Measurements from ENCODE around the gene NRROS. TPM values are rescaled to one million over a fixed set of nuclear protein-coding genes. Genes with fewer than 3 reads are reported as not detected.
"Not testable (repeated sequence)": the region's sequence is repeated elsewhere in the genome, so short reads cannot be mapped to it uniquely, and the experiment has no call there.

Gene NRROS
- total RNA-seq, 1 donor = 0.72 TPM

- no peaks in the 10 kb centered on the region for H3K9me3 ChIP-seq (ENCODE audit: low read depth, low read length)
- H2AFZ ChIP-seq (ENCODE audit: low read length) = no peak overlapping the region
- no peaks in the 10 kb centered on the region for H3K79me2 ChIP-seq (ENCODE audit: insufficient read depth, low read length)
- H4K20me1 ChIP-seq (ENCODE audit: insufficient read depth, low read length) = no peaks in the 10 kb centered on the region
- H3K27me3 ChIP-seq (ENCODE audit: insufficient read depth, low read length) = peaks cover 17% of the 10 kb centered on the region
- H3K36me3 ChIP-seq (ENCODE audit: insufficient read depth, low read length) = no peaks in the 10 kb centered on the region
- H3K4me3 ChIP-seq (ENCODE audit: insufficient read depth, low read length) = no peak overlapping the region
- no peak for DNase-seq (ENCODE audit: insufficient read length, low spot score, missing footprints)
- peaks cover 7% of the 10 kb centered on the region for H3K4me1 ChIP-seq (ENCODE audit: insufficient read depth, low read length)
- H3K27ac ChIP-seq (ENCODE audit: low read depth, low read length) = no peak overlapping the region
- TF ChIP-seq, protein P1, sequence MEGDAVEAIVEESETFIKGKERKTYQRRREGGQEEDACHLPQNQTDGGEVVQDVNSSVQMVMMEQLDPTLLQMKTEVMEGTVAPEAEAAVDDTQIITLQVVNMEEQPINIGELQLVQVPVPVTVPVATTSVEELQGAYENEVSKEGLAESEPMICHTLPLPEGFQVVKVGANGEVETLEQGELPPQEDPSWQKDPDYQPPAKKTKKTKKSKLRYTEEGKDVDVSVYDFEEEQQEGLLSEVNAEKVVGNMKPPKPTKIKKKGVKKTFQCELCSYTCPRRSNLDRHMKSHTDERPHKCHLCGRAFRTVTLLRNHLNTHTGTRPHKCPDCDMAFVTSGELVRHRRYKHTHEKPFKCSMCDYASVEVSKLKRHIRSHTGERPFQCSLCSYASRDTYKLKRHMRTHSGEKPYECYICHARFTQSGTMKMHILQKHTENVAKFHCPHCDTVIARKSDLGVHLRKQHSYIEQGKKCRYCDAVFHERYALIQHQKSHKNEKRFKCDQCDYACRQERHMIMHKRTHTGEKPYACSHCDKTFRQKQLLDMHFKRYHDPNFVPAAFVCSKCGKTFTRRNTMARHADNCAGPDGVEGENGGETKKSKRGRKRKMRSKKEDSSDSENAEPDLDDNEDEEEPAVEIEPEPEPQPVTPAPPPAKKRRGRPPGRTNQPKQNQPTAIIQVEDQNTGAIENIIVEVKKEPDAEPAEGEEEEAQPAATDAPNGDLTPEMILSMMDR (IDR thresholded peaks at IDR 0.05; ENCODE audit: extremely low read depth, low read depth, low read length) = no peak
- no peak overlapping the region for H3K4me2 ChIP-seq (ENCODE audit: insufficient read depth, low read length)
Measured at GRCh38 chr3:196634829-196635228, 4.7 kb upstream of the NRROS start.

DNA sequence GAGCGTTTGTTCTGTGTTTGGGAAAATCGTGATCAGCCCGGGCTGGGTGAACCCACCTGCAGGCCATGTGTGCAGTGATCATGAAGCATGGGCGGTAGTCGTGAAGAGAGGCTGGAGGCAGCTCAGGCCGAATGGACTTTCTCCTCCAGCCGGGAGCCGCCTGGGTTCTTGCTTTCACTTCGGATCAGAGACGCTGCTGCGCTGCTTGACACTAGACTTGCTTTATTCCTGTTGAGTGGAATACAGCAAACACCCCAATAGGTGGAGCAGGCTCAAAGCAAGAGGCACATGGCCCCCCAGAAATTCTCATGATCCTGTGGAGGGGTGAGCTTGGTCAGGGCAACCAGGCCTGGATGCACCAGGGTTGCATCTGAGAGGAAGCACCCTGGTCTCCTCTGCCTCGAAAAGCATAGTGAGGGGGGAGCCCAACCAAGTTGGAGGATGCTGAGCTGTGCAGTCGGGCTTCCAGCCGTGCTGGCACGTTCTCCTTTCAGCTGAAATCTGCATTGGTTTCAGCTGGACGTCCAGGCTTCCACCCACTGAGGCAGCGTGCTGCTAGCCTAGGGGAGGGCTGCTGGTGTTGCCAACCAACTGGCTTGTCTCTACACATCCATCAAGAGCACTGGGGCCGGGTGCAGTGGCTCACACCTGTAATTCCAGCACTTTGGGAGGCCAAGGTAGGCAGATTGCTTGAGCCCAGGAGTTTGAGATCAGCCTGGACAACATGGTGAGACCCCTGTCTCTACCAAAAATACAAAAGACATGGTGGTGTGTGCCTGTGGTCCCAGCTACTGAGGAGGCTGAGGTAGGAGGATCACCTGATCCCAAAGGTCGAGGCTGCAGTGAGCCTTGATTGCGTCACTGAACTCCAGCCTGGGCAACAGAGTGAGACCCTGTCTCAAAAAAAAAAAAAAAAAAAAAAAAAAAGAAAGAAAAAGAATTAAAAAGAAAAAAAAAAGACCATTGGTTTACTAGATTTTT, 2.8 kb upstream of the NRROS start:
- no peak for DNase-seq (ENCODE audit: insufficient read length, low spot score, missing footprints)
- no peak overlapping the region for H3K27ac ChIP-seq (ENCODE audit: low read depth, low read length)
- peaks cover 21% of the 10 kb centered on the region for H3K27me3 ChIP-seq (ENCODE audit: insufficient read depth, low read length)
- H3K9me3 ChIP-seq (ENCODE audit: low read depth, low read length) = no peaks in the 10 kb centered on the region
- no peak overlapping the region for H3K4me3 ChIP-seq (ENCODE audit: insufficient read depth, low read length)
- TF ChIP-seq, protein P1 (IDR thresholded peaks at IDR 0.05; ENCODE audit: extremely low read depth, low read depth, low read length) = no peak
- no peak overlapping the region for H3K4me2 ChIP-seq (ENCODE audit: insufficient read depth, low read length)
- no peaks in the 10 kb centered on the region for H4K20me1 ChIP-seq (ENCODE audit: insufficient read depth, low read length)
- no peak overlapping the region for H2AFZ ChIP-seq (ENCODE audit: low read length)
- H3K79me2 ChIP-seq (ENCODE audit: insufficient read depth, low read length) = peaks cover 6% of the 10 kb centered on the region
- H3K4me1 ChIP-seq (ENCODE audit: insufficient read depth, low read length) = peaks cover 8% of the 10 kb centered on the region
- no peaks in the 10 kb centered on the region for H3K36me3 ChIP-seq (ENCODE audit: insufficient read depth, low read length)

DNA sequence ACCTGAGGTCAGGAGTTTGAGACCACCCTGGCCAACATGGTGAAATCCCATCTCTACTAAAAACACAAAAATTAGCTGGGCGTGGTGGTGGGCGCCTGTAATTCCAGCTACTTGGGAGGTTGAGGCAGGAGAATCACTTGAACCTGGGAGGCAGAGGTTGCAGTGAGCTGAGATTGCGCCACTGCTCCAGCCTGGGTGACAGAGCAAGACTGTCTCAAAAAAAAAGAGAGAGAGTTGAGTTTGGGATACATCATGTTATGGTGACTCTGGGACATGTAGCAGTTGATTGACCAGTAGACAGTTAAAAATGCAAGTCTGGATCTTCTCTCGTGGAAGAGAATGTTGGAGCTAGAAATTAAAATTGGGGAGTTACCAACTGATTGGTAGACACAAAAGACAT, 1.6 kb upstream of the NRROS start:
- not testable (repeated sequence) for H3K4me3 ChIP-seq (ENCODE audit: insufficient read depth, low read length); H3K79me2 ChIP-seq (ENCODE audit: insufficient read depth, low read length); H3K36me3 ChIP-seq (ENCODE audit: insufficient read depth, low read length); DNase-seq (ENCODE audit: insufficient read length, low spot score, missing footprints); H3K27ac ChIP-seq (ENCODE audit: low read depth, low read length); H4K20me1 ChIP-seq (ENCODE audit: insufficient read depth, low read length); H3K4me2 ChIP-seq (ENCODE audit: insufficient read depth, low read length); H3K4me1 ChIP-seq (ENCODE audit: insufficient read depth, low read length); H3K9me3 ChIP-seq (ENCODE audit: low read depth, low read length); H2AFZ ChIP-seq (ENCODE audit: low read length)
- H3K27me3 ChIP-seq (ENCODE audit: insufficient read depth, low read length) = peaks cover 21% of the 10 kb centered on the region

- DNase-seq (ENCODE audit: insufficient read length, low spot score, missing footprints) = no peak
- Histone ChIP-seq H3K4me2 (ENCODE audit: insufficient read depth, low read length) (peak overlapping the region; percentile 72), H3K27ac (ENCODE audit: low read depth, low read length) (no peak overlapping the region), H3K36me3 (ENCODE audit: insufficient read depth, low read length) (no peaks in the 10 kb centered on the region), H4K20me1 (ENCODE audit: insufficient read depth, low read length) (no peaks in the 10 kb centered on the region), H3K27me3 (ENCODE audit: insufficient read depth, low read length) (peaks cover 21% of the 10 kb centered on the region), H2AFZ (ENCODE audit: low read length) (peak overlapping the region; percentile 65), H3K79me2 (ENCODE audit: insufficient read depth, low read length) (peaks cover 6% of the 10 kb centered on the region), H3K4me1 (ENCODE audit: insufficient read depth, low read length) (peaks cover 3% of the 10 kb centered on the region), H3K9me3 (ENCODE audit: low read depth, low read length) (no peaks in the 10 kb centered on the region), H3K4me3 (ENCODE audit: insufficient read depth, low read length) (peak overlapping the region; percentile 76)
- TF ChIP-seq, protein P1 (IDR thresholded peaks at IDR 0.05; ENCODE audit: extremely low read depth, low read depth, low read length) = no peak
Measured at GRCh38 chr3:196638861-196639482, 522 bp upstream of the NRROS start.

All from osteoblast (primary cell).